HCT116 (cell line): ENCODE data around the gene TSC22D1. TPM values are rescaled to one million over a fixed set of nuclear protein-coding genes. Genes with fewer than 3 reads are reported as not detected.

Experiments used
- ATAC-seq: fragments of 200-7000 bp; cut with Tn5 transposase; 2 replicates; pipeline ENCODE4 v1.9.1; 2020; ENCODE audit warnings: mild to moderate bottlenecking, moderate library complexity
- BruUV-seq: library from RNA; stranded (reverse); fragments of 400-500 nt; replicated peaks from 2 replicates; lab custom pipeline; 2021; lab: Mats Ljungman, UMichigan
- CTCF ChIA-PET: fragments of 300-600 bp; sonication (Branson Sonifier 250); formaldehyde crosslinking; loops from one replicate; lab custom pipeline; 2021; ENCODE audit warnings: antibody characterized with exemption; lab: Charles Lee
- POLR2A ChIA-PET: fragments of 300-600, 350-600 bp; sonication (Branson Sonifier 250); formaldehyde crosslinking; loops from one replicate; lab custom pipeline; 2021; ENCODE audit warnings: antibody characterized with exemption; lab: Charles Lee
- RAD21 ChIA-PET, 2 experiments: fragments of 300-600 bp; sonication (Branson Sonifier 250); formaldehyde crosslinking; loops; one replicate each; lab custom pipeline; 2023; ENCODE audit warnings: low total read pairs in 2 of 2; ENCODE audit not compliant: uncharacterized antibody in 2 of 2, unreplicated experiment in 2 of 2, low non-redundant PET in 1 of 2; lab: Charles Lee
- DNase-seq: peaks from one replicate; pipeline ENCODE4 v3.0.0-alpha.2; 2010; ENCODE audit warnings: low read depth, low spot score
- H2AFZ ChIP-seq: fragments of 200-600 bp; shearing (Covaris generic), sonication (generic); 2 replicates; pipeline ENCODE4 v1.6.1; 2017; ENCODE audit warnings: low read depth, mixed run types, mixed read lengths, antibody characterized with exemption, low read length; ENCODE audit not compliant: poor library complexity, severe bottlenecking
- H3K27ac ChIP-seq: 2 replicates; pipeline ENCODE4 v1.5.1; 2012; ENCODE audit warnings: low read depth, low read length
- H3K27me3 ChIP-seq: fragments of 200-600 bp; sonication (generic); 2 replicates; pipeline ENCODE4 v1.6.1; 2016; ENCODE audit warnings: mixed run types, low read length, mixed read lengths; ENCODE audit not compliant: insufficient read depth
- H3K36me3 ChIP-seq, 2 experiments: fragments of 200-500 bp in 1 of 2; fragments of 200-600 bp in 1 of 2; sonication (Bioruptor generic) in 1 of 2; sonication (generic) in 1 of 2; 2 replicates each; pipeline versions ENCODE4 v1.5.1 to v1.6.1; 2014 to 2016; ENCODE audit warnings: low read length in 2 of 2, inconsistent platforms in 1 of 2, mixed read lengths in 1 of 2, mixed run types in 1 of 2; ENCODE audit not compliant: insufficient read depth in 2 of 2, control insufficient read depth in 1 of 2
- H3K4me1 ChIP-seq, 2 experiments: fragments of 200-600 bp in 1 of 2; sonication (generic) in 1 of 2; 2 replicates each; pipeline versions ENCODE4 v1.5.1 to v1.6.1; 2012 to 2017; ENCODE audit warnings: low read length in 2 of 2, inconsistent platforms in 1 of 2, mild to moderate bottlenecking in 1 of 2, mixed read lengths in 1 of 2, mixed run types in 1 of 2, moderate library complexity in 1 of 2; ENCODE audit not compliant: insufficient read depth in 2 of 2, control insufficient read depth in 1 of 2
- H3K4me2 ChIP-seq: fragments of 200-600 bp; sonication (generic); 2 replicates; pipeline ENCODE4 v1.6.1; 2017; ENCODE audit warnings: mixed run types, low read length, mixed read lengths
- H3K4me3 ChIP-seq, 2 experiments: fragments of 200-600 bp in 1 of 2; sonication (generic) in 1 of 2; replicated peaks in 1 of 2; 2 replicates each; pipeline ENCODE4 v1.5.1; 2011 to 2016; ENCODE audit warnings: low read length in 2 of 2, control low read depth in 1 of 2, low read depth in 1 of 2, mild to moderate bottlenecking in 1 of 2, mixed read lengths in 1 of 2, mixed run types in 1 of 2
- H3K79me2 ChIP-seq: fragments of 200-600 bp; sonication (generic); 2 replicates; pipeline ENCODE4 v1.6.1; 2017; ENCODE audit warnings: mild to moderate bottlenecking, mixed run types, low read length, moderate library complexity, mixed read lengths; ENCODE audit not compliant: insufficient read depth
- H3K9ac ChIP-seq: fragments of 200-600 bp; sonication (generic); 2 replicates; pipeline ENCODE4 v1.6.1; 2016; ENCODE audit warnings: low read length, mixed read lengths
- H3K9me2 ChIP-seq: fragments of 200-600 bp; sonication (generic), shearing (Covaris generic); 2 replicates; pipeline ENCODE4 v1.6.1; 2017; ENCODE audit warnings: mixed run types, mild to moderate bottlenecking, moderate library complexity; ENCODE audit not compliant: insufficient read depth
- H3K9me3 ChIP-seq, 2 experiments: fragments of 200-500 bp in 1 of 2; fragments of 200-600 bp in 1 of 2; sonication (Bioruptor generic) in 1 of 2; sonication (generic) in 1 of 2; 2 replicates each; pipeline ENCODE4 v1.6.1; 2014 to 2017; ENCODE audit warnings: low read length in 2 of 2, mixed read lengths in 2 of 2, inconsistent platforms in 1 of 2, low read depth in 1 of 2, mild to moderate bottlenecking in 1 of 2, mixed run types in 1 of 2, moderate library complexity in 1 of 2; ENCODE audit not compliant: control insufficient read depth in 1 of 2, insufficient read depth in 1 of 2
- H4K20me1 ChIP-seq: fragments of 200-600 bp; sonication (generic), shearing (Covaris generic); 2 replicates; pipeline ENCODE4 v1.6.1; 2017; ENCODE audit warnings: mixed run types, mild to moderate bottlenecking, moderate library complexity; ENCODE audit not compliant: insufficient read depth
- CBX3 ChIP-seq: IDR thresholded peaks from 2 replicates; pipeline ENCODE4 v1.6.1; 2012; ENCODE audit warnings: low read depth
- CEBPB ChIP-seq: IDR thresholded peaks from 2 replicates; pipeline ENCODE4 v1.6.1; 2012; ENCODE audit warnings: low read depth
- CTCF ChIP-seq, 3 experiments: fragments of 200-600 bp in 1 of 3; sonication (generic) in 1 of 3; IDR thresholded peaks in 2 of 3; conservative IDR thresholded peaks in 1 of 3; 2 replicates each; pipeline ENCODE4 v1.5.1; 2012 to 2017; ENCODE audit warnings: low read depth in 2 of 3, low read length in 2 of 3, antibody characterized with exemption in 1 of 3, borderline replicate concordance in 1 of 3, control low read depth in 1 of 3, mild to moderate bottlenecking in 1 of 3, mixed read lengths in 1 of 3, mixed run types in 1 of 3, moderate library complexity in 1 of 3; ENCODE audit not compliant: insufficient read depth in 1 of 3
- ELF1 ChIP-seq: IDR thresholded peaks from 2 replicates; pipeline ENCODE4 v1.6.1; 2012; ENCODE audit warnings: low read depth, borderline replicate concordance
- EZH2phosphoT487 ChIP-seq: fragments of 200-600 bp; IDR thresholded peaks from 2 replicates; pipeline ENCODE4 v1.6.1; 2018; ENCODE audit warnings: antibody characterized with exemption, borderline replicate concordance
- MAX ChIP-seq: IDR thresholded peaks from 2 replicates; pipeline ENCODE4 v1.6.1; 2012
- REST ChIP-seq: IDR thresholded peaks from 2 replicates; pipeline ENCODE4 v1.6.1; 2012; ENCODE audit warnings: low read depth
- SRF ChIP-seq: IDR thresholded peaks from 2 replicates; pipeline ENCODE4 v1.6.1; 2012; ENCODE audit warnings: low read depth
- ZBTB33 ChIP-seq: IDR thresholded peaks from 2 replicates; pipeline ENCODE4 v1.6.1; 2011; ENCODE audit warnings: mild to moderate bottlenecking, low read length, moderate library complexity; ENCODE audit not compliant: insufficient replicate concordance; ENCODE audit errors: extremely low read depth
- ZFX ChIP-seq: fragments of 450-650 bp; IDR thresholded peaks from 2 replicates; pipeline ENCODE4 v1.6.1; 2017
- ZNF274 ChIP-seq: fragments of 200-500 bp; sonication (Bioruptor generic); IDR thresholded peaks from 2 replicates; pipeline ENCODE4 v1.6.1; 2014; ENCODE audit warnings: mild to moderate bottlenecking, low read depth, low read length, inconsistent platforms
- intact Hi-C: fragments of 100-400 bp; cut with micrococcal nuclease; formaldehyde crosslinking; loops from 2 replicates; pipeline ENCODE4 v1.10.0; 2022
- total RNA-seq: library from RNA; stranded (reverse); gene quantifications from one replicate; pipeline ENCODE4 v1.2.1, GENCODE V29; 2021; ENCODE audit not compliant: unreplicated experiment

TSC22D1 gene
- total RNA-seq, 1 experiment from 2014 or later: 268 TPM

- TF ChIP-seq ZBTB33 (no peak), REST (no peak), CEBPB (no peak)
Observed at GRCh38 chr13:44389876-44390275, 186.3 kb downstream of the TSC22D1 start (continued).

- TF ChIP-seq REST (no peak), CBX3 (no peak), CTCF (IDR thresholded peaks at IDR 0.05 in 2 of 3, conservative IDR thresholded peaks at IDR 0.05 in 1 of 3; ENCODE audit: borderline replicate concordance in 1 of 3, insufficient read depth in 1 of 3, low read depth in 2 of 3, low read length in 2 of 3) (no peak), ZFX (no peak), MAX (no peak), ZNF274 (no peak), ELF1 (no peak), EZH2phosphoT487 (no peak), SRF (no peak)
- TF ChIP-seq, all 23 proteins: peak for 0
- Histone ChIP-seq H3K9ac (no peak overlapping the region), H2AFZ (no peak overlapping the region), H3K4me3 (no peak overlapping the region), H3K79me2 (no peaks in the 10 kb centered on the region), H3K36me3 (no peaks in the 10 kb centered on the region), H3K4me2 (no peak overlapping the region), H3K27me3 (no peaks in the 10 kb centered on the region), H4K20me1 (no peaks in the 10 kb centered on the region), H3K9me2 (no peaks in the 10 kb centered on the region; the same call in 1 of the 2 replicates), H3K27ac (no peak overlapping the region), H3K4me1 (peaks cover 0 to 3% of the 10 kb centered on the region in 2 experiments; a peak in 1 of 4 replicates), H3K9me3 (no peaks in the 10 kb centered on the region)
- BruUV-seq: no TSS peak
- ChIA-PET POLR2A (interaction anchor here (0.8 kb wide), 1 partner anchor 31 kb away, joined by 3 read pairs; no protein-coding TSS in a partner anchor), CTCF (no interaction called here), RAD21 (no interaction called here)
- intact Hi-C loops: no loop called here
- ATAC-seq (no peak), DNase-seq (no peak)
Observed at GRCh38 chr13:44389060-44389666, 187.0 kb downstream of the TSC22D1 start.
